PFSK-1 (cell line): ENCODE data around the gene TEPSIN.

Experiments
- POLR2AphosphoS5 ChIP-seq: IDR thresholded peaks from 2 replicates; pipeline ENCODE4 v1.6.1; 2012; ENCODE audit warnings: low read depth, mild to moderate bottlenecking, control low read depth, low read length, moderate library complexity
- TAF1 ChIP-seq: IDR thresholded peaks from 2 replicates; pipeline ENCODE4 v1.6.1; 2012; ENCODE audit warnings: low read length, control low read depth, borderline replicate concordance; ENCODE audit not compliant: insufficient read depth

DNA sequence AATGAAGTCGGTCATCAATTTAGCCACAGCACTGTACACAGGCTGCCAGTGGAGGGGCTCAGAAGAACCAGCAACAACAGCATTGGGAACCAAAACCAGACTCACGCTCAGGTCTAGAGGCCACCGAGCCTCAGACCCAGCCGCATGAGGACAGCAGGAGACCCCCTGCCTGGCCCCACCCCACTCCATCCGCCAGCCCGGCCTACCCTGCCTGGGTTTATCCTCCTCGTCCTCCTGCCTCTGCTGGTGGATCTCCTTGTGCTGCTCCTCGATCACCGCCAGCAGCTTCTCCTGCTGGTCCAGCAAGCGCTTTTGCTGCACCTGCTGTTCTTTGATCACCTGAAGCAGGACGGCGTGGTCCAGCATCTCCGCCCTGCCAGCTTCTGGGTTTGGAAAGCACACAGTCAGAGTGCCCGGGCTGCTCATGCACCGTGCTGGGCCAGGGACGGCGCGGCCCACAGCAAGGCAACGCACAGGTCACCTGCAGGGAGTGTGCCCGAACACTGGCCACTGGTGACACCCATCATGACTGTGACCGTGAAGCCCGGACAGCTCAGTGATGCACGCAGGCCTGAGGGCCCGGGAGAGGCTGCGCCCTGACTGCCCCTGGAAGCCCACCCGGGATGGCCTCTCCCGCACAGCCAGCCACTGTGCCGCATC is 8.0 kb upstream of the TEPSIN start:
- TF ChIP-seq POLR2AphosphoS5: no peak
- TF ChIP-seq TAF1: no peak
